GM18909 (cell line): ENCODE data around the gene CLEC4G.
"Not testable (repeated sequence)": the region's sequence is repeated elsewhere in the genome, so short reads cannot be mapped to it uniquely, and the experiment has no call there.

Source experiments
- ATAC-seq: cut with Tn5 transposase; IDR thresholded peaks from one replicate; pipeline ENCODE4 v1.9.1; 2021; ENCODE audit warnings: mild to moderate bottlenecking; ENCODE audit not compliant: unreplicated experiment, poor library complexity

Gene CLEC4G

DNA sequence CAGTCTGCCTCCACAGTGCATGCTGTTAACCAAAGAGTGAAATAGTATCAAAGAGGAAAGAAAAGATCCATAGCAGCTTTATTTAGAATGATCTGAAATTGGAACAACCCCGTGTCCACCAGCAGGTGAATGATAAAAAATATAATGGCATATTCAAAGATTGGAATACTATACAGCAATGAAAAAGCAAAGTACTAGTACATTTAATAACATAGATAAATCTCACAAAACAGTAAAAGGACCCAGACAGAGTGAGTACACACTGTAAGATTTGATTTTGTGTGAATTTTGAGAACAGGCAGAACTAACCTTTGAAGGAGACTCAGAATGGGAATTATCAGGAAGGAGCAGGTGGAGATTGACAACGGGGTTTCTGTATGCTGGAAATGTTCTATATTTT lies 16.3 kb upstream of the CLEC4G start:
- ATAC-seq = no peak

DNA sequence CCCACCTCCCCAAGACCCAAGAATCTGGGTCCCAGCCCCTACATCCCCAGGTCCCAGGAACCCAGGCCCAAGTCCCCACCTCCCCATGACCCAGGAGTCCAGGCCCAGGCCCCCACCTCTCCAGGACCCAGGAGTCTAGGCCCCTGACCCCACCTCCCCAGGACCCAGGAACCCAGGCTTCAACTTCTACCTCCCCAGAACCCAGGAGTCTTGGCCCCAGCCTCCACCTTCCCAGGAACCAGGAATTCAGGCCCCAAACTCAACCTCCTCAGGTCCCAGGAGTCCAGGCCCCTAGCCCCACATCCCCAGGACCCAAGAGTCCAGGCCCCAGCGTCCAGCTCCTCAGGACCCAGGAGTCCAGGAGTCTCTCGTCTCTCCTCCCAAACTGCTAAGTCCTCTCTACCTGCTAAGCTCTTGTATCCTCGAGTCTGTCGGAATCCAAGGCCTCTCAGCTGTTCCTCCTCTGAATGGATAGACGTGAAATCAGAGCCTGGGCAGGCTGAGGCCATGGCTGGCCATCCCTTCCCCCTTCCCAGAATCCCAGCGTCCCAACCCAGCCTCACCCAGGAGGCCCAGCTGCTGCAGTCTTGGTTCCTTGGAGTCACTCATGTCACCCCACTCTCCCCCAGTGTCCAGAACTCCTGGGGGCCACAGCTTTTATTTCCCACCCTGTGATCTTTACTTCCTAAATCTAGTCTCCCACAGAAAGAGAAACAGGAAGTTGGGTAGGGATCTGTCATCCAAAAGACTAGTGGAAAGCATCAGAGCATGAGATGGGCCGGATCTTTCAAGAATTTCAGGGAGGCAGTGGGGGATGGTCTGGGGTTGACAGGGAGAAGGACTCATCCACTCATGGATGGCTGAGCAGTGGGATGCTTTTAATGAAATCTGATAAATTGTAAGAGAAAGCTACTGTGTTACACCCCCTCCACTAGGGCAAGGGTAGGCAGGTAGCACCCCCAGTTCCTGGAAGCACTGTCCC lies 15.3 kb upstream of the CLEC4G start, which contains the start of gene CD209:
TSS of gene CD209 (minus strand) at position 632 of the 982 bp plus-strand sequence. CDS start at position 609, 23 bp downstream.
- no peak for ATAC-seq

GRCh38 chr19:7746306-7746705 lies 14.4 kb upstream of the CLEC4G start:
- not testable (repeated sequence) for ATAC-seq

DNA sequence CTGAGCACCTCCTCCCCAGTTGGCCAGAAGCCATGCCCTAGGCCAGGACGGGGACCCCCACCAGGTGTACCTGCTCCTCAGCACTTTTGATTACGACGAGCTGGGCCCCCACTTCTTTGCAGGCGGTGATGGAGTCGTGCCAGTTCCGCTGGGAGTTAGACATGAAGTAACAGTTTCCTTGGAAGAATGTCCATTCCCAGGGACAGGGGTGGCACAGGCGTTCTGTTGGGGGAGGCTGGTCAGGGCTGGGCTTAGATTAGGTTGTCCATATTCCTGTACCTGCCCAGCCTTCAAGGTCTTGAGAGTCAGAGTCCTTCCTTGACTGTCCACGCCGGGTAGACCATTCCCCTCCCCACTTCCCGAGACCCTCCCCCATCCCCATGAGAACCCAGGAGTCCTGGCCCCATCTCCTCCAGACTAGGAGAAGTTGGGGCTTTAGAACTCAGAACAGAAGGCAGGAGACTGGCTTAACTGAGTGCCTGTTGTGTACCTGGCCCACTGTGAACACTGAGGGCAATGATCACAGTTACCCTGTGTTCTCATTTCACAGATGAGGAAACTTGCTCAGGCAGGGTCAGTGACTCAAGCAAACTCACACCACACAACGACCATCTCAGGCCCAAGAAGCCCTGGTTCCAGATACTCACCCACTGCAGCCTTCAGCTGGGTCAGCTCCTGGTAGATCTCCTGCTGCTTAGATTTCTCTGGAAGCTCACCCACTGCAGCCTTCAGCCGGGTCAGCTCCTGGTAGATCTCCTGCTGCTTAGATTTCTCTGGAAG lies 13.2 kb upstream of the CLEC4G start:
- no peak for ATAC-seq

DNA sequence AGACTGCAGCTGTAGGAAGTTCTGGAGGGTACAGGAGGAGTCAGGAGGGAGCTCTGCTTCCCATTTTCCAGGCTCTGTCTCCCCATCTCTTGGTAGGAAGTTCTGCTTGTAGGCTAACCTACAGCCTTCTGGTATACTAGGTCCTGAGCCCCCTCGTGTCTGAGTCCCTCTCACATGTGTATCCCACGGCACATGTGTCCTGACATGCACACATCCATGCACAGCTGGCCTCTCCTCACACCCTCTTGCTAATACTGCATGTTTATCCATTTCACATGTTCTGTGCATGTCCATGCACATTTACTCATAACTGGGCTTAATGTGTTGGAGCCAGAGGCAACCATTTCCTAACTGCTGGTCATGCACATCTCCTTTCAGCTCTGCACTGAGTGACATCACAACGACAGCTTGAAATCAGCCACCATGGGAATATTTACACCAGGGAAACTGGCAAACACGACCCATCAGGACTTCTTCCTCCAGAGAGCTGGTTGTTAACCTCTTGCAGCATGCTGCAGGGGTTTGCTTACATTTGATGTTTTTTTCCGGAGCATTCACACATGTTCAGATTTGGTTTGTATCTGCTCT lies 12.4 kb upstream of the CLEC4G start:
- no peak for ATAC-seq

DNA sequence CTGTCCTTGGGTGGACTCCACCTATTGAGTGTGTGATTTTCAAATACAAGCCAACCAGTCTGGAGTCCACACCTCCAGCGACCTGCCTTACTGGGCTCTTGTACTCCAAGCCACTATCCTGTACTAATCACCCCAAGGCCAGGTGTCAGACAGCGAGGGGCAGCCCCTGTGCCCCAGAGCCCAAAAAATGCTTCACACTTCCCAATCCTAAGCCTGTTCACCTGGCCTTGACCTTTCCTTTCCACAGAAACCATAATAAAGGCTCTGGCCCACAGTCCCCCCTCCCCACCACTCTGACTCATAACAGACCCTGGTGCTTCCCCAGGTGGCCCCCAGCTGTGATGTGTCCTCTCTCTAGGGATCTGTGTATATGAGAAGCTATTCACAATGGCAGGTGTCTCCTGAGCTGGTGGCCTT lies 11.5 kb upstream of the CLEC4G start:
- ATAC-seq = peak; percentile 66

- no peak for ATAC-seq
Measured at GRCh38 chr19:7742991-7743390, 11.1 kb upstream of the CLEC4G start.

GRCh38 chr19:7742575-7742974 lies 10.7 kb upstream of the CLEC4G start:
- no peak for ATAC-seq

GRCh38 chr19:7740682-7741054 lies 8.8 kb upstream of the CLEC4G start:
- no peak for ATAC-seq

DNA sequence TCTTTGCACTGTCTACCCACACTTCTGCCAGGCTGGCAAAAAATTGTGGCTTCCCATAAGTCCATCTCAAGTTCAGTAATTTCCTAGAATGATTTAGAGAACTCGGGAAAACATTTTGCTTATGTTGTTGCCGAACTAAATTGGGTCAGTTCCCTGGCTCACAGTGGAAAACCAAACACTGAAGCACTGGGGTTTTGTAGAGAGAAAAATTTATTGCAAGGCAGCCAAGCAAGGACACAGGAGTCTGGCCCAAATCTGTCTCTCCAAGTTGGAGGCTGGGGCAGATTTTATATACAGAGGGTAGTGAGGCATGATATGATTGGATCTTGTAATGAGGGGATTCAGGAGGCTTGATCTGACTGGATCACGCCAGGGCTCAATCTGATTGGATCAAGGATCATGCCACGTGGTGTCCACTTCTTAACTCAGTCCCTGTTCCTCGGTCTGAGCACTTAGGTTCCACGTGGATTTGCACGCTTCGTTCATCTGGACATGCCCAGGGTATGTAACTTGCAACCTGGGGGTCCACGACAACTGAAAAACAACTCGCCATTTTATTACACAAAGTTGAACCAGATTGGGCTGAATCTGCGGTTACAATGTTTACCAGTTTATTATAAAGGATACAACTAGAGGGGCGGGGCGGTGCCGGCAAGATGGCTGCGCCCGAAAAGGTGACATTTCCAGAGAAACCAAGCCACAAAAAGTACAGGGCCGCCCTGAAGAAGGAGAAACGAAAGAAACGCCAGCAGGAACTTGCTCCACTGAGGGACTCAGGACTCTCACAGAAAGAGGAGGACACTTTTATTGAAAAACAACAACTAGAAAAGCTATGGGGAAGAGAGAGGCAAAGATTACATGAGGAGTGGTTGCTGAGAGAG lies 8.1 kb upstream of the CLEC4G start:
- no peak for ATAC-seq

DNA sequence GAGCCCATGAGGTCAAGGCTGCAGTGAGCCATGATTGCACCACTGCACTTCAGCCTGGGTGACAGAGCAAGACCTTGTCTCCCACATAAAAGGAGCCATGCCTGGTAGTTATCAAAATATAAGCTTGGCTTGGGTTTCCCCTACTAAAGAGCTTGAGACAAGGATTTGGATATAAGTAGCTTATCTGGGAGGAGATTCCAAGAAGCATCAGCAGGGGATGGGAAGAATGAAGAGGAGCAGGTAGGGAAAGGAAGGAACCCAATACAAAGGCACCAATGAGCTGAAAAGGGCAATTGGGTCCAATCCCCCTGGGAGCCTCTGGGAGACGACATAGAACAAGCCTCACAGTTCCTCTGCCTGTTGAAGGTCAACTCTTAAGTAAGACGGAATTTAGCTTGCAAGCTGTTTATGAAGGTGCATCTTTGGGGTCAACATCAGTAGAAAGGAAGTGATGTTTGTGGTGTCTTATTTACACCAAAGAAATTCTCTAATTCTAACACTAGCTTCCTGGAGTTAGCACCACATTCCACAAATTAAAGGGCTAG lies 7.4 kb upstream of the CLEC4G start:
- no peak for ATAC-seq

GRCh38 chr19:7738023-7738422 lies 6.1 kb upstream of the CLEC4G start:
- no peak for ATAC-seq

DNA sequence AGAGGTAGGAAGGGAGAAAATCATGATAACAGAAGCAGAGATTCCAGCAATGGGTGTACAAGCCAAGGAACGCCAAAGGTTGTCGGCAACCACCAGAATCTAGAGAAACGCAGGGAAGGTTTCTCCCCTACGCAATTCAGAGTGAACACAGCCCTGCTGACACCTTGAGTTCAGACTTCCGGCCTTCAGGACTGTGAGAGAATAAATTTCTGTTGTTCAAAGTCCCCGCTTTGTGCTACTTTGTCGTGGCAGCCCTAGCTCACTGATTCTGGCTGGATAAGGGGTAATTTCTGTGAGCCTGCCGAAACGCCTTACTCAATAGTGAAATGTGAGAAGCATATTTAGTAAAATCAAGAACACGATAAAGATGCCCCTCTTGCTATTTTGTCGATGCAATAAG lies 5.3 kb upstream of the CLEC4G start:
- ATAC-seq = no peak

GRCh38 chr19:7736148-7736547 lies 4.2 kb upstream of the CLEC4G start:
- ATAC-seq = no peak

- no peak for ATAC-seq
Measured at GRCh38 chr19:7734220-7735203, 2.6 kb upstream of the CLEC4G start.

DNA sequence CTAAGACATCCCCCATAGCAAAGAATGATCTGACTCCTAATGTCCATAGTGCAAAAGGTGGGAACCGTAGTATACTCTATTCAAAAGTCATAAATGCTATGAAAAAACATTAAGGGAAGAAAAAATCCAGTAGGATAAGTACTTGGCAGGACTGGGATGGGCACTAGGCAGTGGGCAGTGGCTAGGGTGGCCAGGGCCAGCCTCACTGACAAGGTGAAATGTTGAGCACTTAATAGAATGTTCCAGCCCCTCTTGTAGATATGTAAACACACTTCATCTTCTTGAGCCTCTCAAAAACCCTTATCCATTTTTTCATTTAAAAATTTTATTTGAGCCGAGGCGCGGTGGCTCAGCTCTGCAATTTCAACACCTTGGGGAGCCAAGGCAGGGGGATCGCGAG lies 1.5 kb upstream of the CLEC4G start:
- no peak for ATAC-seq

DNA sequence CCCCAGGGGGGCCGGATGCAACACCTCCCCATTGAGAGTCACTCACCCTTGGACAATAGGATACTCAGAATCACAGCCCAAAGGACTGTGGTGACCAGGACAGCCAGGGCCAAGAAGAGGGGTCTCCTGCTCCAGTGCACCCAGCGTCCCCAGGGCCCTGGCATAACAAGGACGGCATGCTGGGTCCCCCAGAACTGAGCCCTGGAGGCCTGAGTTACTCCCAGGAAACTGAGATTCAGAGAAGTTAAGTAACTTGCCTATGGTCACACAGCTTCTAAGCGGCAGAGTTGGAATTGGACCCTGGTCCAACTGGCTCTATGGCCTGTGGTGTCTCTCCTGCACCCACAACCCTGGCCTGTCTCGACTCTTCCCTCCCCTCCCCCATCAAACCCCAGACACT lies 295 bp downstream of the CLEC4G start:
- ATAC-seq = no peak

- no peak for ATAC-seq
Measured at GRCh38 chr19:7731218-7731595, 703 bp downstream of the CLEC4G start.
